ENCODE results near the gene POLR3B. TPM values are rescaled to one million over a fixed set of nuclear protein-coding genes. Genes with fewer than 3 reads are reported as not detected.
A peak's percentile ranks its signal among the peaks of the same experiment; 100 is the strongest.

Gene POLR3B
- total RNA-seq, 1 donor from 2014 or later: 7.5 TPM

GRCh38 chr12:106387848-106388377 is 30.4 kb downstream of the POLR3B start:
- intact Hi-C loops (cut with micrococcal nuclease): loop anchor here (2.0 kb wide), 1 partner anchor 531 kb away; no protein-coding TSS in a partner anchor
- DNase-seq (no peak), ATAC-seq (no peak)

- ATAC-seq: no peak
- no peak for DNase-seq
- intact Hi-C loops (cut with micrococcal nuclease): no loop called here
Measured at GRCh38 chr12:106389151-106389550, 31.6 kb downstream of the POLR3B start.

DNA sequence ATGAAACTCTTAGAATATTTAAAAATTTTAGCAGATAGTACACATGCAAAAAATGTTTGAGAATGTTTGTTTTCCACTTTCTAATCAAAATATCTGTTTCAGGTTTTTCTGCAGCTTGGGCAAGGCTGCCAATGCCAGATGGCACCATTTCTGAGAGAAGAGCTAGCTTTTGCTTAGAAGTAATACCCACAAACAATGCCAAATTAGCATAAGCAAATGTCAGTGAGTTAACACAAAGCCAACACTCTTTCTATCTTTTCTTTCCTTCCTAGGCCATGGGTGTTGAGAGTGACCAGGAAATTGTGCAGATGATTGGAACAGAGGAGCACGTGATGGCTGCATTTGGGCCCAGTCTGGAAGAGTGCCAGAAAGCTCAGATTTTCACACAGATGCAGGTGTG is 35.2 kb downstream of the POLR3B start:
- intact Hi-C loops (cut with micrococcal nuclease): no loop called here
- no peak for ATAC-seq
- no peak for DNase-seq

DNA sequence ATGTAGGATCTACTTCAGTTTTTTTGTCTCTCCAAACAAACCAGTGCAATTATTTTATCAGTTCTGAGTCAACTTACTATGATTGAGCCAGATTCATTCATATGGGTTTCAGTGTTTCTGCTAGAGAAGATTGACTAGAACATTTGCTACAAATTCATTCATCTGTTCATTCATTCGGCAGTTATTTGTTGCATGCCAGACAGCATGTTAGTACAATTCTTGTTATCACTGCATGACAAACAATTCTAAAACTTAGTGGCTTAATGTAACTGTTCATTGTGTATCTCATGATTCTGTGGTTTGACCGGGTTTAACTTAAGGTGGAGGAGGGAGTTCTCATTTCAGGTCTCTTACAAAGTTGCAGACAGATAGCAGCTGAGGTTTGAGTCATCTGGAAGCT is 52.3 kb downstream of the POLR3B start:
- intact Hi-C loops (cut with micrococcal nuclease): no loop called here
- DNase-seq (no peak), ATAC-seq (no peak)

GRCh38 chr12:106412563-106412962 is 55.0 kb downstream of the POLR3B start:
- DNase-seq (no peak), ATAC-seq (no peak)
- intact Hi-C loops (cut with micrococcal nuclease): no loop called here

DNA sequence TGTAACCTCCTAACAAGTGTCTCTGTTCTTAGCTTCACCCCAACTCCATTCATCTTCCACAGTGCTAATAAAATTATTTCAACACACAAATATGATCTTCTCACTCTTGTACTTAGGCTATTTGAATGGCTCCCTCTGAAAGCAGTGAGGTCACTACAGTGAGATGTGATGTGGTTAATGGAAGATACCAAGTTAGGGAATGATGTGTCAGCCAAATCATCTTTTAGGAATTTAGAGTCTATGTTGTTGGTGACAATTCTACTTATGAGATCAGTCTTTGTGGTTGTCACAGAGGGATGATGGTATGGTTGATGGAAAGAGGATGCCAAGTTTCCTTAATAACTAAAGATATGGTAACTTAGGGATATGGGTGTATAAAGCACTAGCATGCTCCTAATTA is 57.6 kb downstream of the POLR3B start:
- DNase-seq (no peak), ATAC-seq (no peak)
- intact Hi-C loops (cut with micrococcal nuclease): no loop called here

DNA sequence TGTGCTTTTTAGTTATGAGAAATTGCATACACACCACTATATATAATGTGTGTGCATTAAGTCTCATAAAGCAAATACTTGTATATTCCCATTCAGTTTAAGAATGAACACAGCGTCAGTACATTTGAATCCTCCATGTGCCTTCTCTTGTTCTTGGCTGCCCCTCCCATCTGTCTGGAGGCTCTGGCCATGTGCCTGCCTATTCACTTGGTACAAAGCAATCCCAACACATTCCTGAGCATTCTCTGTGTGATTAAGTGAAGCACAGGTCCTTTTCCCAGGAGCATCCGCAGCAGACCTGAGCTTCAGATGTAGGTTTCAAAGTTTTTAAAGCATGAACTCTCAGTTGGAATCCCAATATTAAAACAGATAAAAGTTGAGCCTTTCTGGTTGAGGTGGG is 58.7 kb downstream of the POLR3B start:
- ATAC-seq (peak; percentile 72), DNase-seq (peak; percentile 37)
- intact Hi-C loops (cut with micrococcal nuclease): no loop called here

DNA sequence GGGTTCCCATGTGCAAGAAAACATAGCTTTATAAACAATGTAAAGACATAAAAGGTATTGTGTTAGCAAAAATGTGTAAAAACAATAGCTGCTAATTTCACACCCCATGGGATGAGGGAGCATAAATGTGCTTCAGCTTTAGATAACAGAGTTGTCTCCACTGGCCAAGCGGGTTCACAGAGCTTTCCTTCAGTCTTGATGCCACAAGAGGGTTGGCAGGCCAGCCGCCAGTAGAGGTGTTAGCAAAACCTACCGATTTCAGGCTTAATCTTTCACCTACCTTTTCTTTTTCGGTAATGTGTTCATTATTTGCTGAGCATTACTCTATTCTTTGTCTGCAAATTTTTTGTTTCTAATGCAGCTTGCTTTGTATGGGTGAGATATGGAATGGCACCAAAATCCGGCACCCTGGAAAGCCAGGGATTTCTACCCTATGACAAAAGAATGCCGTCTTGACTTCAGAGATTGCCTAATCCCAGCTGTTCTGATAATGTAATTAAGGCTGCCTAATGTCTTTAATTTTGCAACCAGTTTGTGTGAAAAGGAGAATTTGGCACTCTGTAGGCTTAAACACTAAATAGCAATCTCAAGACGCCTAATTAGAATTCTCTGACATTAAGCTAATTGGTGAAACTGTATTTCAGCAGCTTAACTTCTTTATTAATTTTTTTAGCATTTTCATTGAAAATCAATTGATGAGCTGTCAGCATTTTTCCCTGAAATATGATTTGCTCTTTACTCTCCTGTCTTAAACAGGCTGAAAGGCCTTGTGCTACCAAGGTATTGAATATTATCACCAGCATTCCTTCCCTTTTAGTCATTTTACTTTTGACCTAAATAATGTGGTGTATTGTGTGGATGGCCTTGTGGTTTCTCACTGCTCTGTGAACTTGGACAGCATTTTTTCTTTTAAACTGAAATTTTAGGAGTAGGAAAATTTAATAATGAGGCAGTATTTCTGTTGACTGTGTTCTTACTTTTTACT is 60.7 kb downstream of the POLR3B start:
- ATAC-seq (peak; percentile 71), DNase-seq (no peak)
- intact Hi-C loops (cut with micrococcal nuclease): no loop called here

- intact Hi-C loops (cut with micrococcal nuclease): no loop called here
Measured at GRCh38 chr12:106418970-106419369, 61.4 kb downstream of the POLR3B start.

GRCh38 chr12:106423291-106423690 is 65.7 kb downstream of the POLR3B start:
- no peak for ATAC-seq
- intact Hi-C loops (cut with micrococcal nuclease): no loop called here

More at GRCh38 chr12:106418970-106419369, 61.4 kb downstream of the POLR3B start:
- no peak for ATAC-seq
- no peak for DNase-seq

GRCh38 chr12:106425061-106425702 is 67.6 kb downstream of the POLR3B start:
- DNase-seq: no peak
- intact Hi-C loops (cut with micrococcal nuclease): no loop called here
- peak; percentile 75 for ATAC-seq

More at GRCh38 chr12:106423291-106423690, 65.7 kb downstream of the POLR3B start:
- no peak for DNase-seq

- DNase-seq: no peak
- intact Hi-C loops (cut with micrococcal nuclease): no loop called here
- no peak for ATAC-seq
Measured at GRCh38 chr12:106427917-106428316, 70.4 kb downstream of the POLR3B start.

DNA sequence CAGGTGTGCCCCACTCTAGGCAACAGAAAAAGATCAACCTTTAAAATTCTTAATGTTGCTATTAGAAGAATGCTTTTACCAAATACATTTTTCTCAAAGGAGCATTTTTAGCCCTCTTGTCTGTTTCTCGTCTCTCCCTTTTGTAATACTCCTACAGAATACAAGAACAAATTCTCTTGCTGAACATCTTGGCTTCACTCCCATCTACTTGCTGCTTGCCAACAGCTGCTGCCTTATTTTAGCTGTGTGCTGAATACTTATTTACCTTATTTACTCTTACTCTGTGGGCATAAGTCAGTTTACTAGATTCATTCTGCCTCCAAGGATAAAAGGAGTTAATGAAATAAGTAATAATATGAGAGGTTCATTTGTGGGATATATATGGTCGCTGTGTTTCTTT is 70.8 kb downstream of the POLR3B start:
- DNase-seq: no peak
- intact Hi-C loops (cut with micrococcal nuclease): no loop called here
- ATAC-seq: peak; percentile 61

- no peak for DNase-seq
- intact Hi-C loops (cut with micrococcal nuclease): no loop called here
- ATAC-seq: no peak
Measured at GRCh38 chr12:106429043-106429552, 71.5 kb downstream of the POLR3B start.

DNA sequence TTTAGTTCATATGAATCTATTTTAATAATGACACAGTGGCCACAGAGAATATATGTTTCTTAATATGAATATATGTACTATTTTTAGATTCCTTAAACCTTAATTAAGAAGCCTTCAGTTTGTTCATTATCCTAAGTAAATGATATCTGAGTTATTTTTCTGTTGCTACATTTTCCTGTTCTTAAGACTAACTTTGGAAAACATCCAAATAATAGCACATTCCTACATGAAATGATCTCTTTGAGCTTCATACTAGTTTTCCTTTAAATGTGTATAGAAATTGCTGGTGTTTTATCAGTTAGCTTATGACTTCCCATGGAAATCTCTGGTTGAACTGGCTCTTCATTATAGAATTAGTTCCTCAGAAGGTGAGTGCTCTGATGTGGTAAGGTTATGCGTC is 72.1 kb downstream of the POLR3B start:
- no peak for ATAC-seq
- no peak for DNase-seq
- intact Hi-C loops (cut with micrococcal nuclease): no loop called here

GRCh38 chr12:106431839-106432411 is 74.4 kb downstream of the POLR3B start:
- no peak for DNase-seq
- intact Hi-C loops (cut with micrococcal nuclease): no loop called here
- ATAC-seq: no peak

DNA sequence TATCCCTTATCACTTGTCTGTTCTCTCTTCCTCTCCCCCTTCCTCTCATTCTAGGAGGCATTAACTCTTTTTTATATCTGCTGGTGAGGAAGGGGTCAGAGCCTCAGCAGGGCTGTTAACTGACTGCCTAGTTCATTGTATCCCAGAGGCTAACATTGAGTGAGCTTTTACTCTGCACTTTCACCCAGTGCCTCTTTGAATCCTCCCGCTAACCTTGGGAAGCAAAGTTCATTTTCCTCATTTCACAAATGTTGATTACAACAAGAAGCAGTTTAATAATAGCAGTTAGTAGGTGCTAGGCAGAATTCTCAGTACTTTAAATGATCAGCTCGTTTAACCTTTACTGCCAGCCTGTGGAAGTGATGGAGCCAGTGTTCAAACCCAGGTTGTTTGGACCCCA is 75.5 kb downstream of the POLR3B start:
- ATAC-seq (peak; percentile 27), DNase-seq (no peak)
- intact Hi-C loops (cut with micrococcal nuclease): no loop called here

GRCh38 chr12:106434526-106434925 is 77.0 kb downstream of the POLR3B start:
- intact Hi-C loops (cut with micrococcal nuclease): no loop called here
- DNase-seq (no peak), ATAC-seq (peak; percentile 33)

- intact Hi-C loops (cut with micrococcal nuclease): no loop called here
- ATAC-seq (no peak), DNase-seq (no peak)
Measured at GRCh38 chr12:106436164-106436563, 78.6 kb downstream of the POLR3B start.

DNA sequence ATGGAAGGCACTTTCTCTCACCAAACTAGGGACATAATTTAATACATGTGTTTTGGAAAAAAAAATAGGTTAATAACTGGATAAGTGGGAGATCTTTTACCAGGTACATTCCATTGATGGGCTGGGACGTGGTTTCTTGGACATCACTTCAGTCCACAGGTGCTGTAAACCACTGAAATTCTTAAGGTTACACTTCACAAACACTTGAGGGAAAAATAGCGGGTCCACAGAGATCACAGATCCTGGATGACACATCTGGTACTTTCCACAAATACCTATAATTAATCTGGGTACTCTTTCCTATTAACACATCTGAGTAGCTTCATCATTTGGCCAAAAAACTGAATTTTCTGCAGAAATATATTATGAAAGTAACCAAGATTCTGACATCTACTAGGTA is 85.0 kb downstream of the POLR3B start:
- intact Hi-C loops (cut with micrococcal nuclease): no loop called here
- ATAC-seq (no peak), DNase-seq (no peak)
